Measurements from ENCODE around the gene REEP3.

The REEP3 gene

DNA sequence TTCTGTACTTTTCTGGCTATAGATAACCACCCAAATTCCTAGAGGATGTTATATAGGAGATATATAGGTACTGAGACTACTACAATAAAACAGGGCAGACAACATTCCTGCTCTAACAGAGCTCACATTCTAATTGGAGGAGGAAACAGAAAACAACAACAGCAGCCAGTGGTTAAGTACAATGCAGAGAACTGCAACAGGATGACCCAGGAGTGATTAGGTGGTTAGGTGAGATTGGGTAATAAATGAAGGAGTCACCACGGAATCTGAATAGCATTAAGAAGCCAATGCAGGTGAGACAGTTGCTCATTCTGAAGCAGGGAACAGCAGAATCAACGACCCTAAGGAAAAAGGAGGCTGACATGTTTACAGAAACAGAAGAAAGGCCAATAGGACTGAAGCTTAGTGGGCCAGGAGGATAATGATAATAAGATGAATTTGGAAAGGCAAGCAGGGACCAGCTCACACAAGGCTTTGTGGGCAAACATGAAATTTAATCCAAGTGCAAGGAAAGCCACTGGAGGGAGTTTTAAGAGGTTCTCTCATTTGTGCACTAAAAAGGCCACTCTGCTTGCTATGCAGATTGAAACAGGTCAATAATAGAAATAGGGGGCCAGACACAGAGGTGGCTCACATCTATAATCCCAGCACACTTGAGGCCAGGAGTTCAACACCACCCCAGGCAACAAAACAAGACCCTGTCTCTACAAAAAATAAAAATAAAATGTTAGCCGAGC is 16.9 kb upstream of the REEP3 start:
- Histone ChIP-seq H3K4me1 (ENCODE audit: insufficient read depth, poor library complexity, severe bottlenecking) (peaks cover 13% of the 10 kb centered on the region), H3K4me3 (ENCODE audit: severe bottlenecking) (no peak overlapping the region), H3K27ac (ENCODE audit: poor library complexity, severe bottlenecking) (peak overlapping the region; percentile 20), H3K36me3 (ENCODE audit: low read depth) (peaks cover 4% of the 10 kb centered on the region), H3K27me3 (ENCODE audit: insufficient read depth, poor library complexity, severe bottlenecking) (no peaks in the 10 kb centered on the region), H3K9me3 (ENCODE audit: severe bottlenecking) (no peaks in the 10 kb centered on the region)
- no peak for TF ChIP-seq CTCF (IDR thresholded peaks at IDR 0.05; ENCODE audit: poor library complexity, severe bottlenecking)
- ATAC-seq (ENCODE audit: low read depth) (peak; percentile 96), DNase-seq (ENCODE audit: low spot score) (no peak)

DNA sequence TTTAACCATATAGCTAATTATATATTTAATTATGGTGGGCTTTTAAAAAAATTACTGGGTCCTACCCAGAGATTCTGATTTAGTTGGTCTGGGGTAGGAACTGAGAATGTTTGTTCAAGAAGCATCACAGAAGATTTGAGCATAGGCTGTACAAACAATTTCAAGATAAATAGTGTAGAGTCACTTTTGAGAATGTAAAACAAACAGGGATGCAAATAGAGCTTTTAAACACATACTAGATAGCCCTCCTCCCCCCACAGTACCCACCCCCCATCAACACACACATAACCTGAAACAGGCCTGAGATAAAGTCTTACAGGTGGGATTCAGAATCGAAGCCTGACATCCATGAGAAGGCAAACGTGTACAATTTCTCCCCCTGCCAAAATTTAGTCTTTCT is 15.6 kb upstream of the REEP3 start:
- peaks cover 5% of the 10 kb centered on the region for H3K36me3 ChIP-seq (ENCODE audit: low read depth)
- no peak overlapping the region for H3K4me3 ChIP-seq (ENCODE audit: severe bottlenecking)
- no peak for DNase-seq (ENCODE audit: low spot score)
- peaks cover 13% of the 10 kb centered on the region for H3K4me1 ChIP-seq (ENCODE audit: insufficient read depth, poor library complexity, severe bottlenecking)
- no peak for ATAC-seq (ENCODE audit: low read depth)
- no peaks in the 10 kb centered on the region for H3K27me3 ChIP-seq (ENCODE audit: insufficient read depth, poor library complexity, severe bottlenecking)
- H3K9me3 ChIP-seq (ENCODE audit: severe bottlenecking): no peaks in the 10 kb centered on the region
- no peak for TF ChIP-seq CTCF (IDR thresholded peaks at IDR 0.05; ENCODE audit: poor library complexity, severe bottlenecking)
- H3K27ac ChIP-seq (ENCODE audit: poor library complexity, severe bottlenecking): no peak overlapping the region

GRCh38 chr10:63506554-63506953 is 14.6 kb upstream of the REEP3 start:
- TF ChIP-seq CTCF (IDR thresholded peaks at IDR 0.05; ENCODE audit: poor library complexity, severe bottlenecking): no peak
- DNase-seq (ENCODE audit: low spot score) (no peak), ATAC-seq (ENCODE audit: low read depth) (no peak)
- Histone ChIP-seq H3K36me3 (ENCODE audit: low read depth) (peaks cover 5% of the 10 kb centered on the region), H3K27ac (ENCODE audit: poor library complexity, severe bottlenecking) (no peak overlapping the region), H3K4me1 (ENCODE audit: insufficient read depth, poor library complexity, severe bottlenecking) (peaks cover 13% of the 10 kb centered on the region), H3K27me3 (ENCODE audit: insufficient read depth, poor library complexity, severe bottlenecking) (no peaks in the 10 kb centered on the region), H3K9me3 (ENCODE audit: severe bottlenecking) (no peaks in the 10 kb centered on the region), H3K4me3 (ENCODE audit: severe bottlenecking) (no peak overlapping the region)

GRCh38 chr10:63515002-63515763 is 6.0 kb upstream of the REEP3 start:
- peaks cover 10% of the 10 kb centered on the region; the same call in 1 of the 2 replicates for H3K36me3 ChIP-seq (ENCODE audit: low read depth)
- H3K9me3 ChIP-seq (ENCODE audit: severe bottlenecking): no peaks in the 10 kb centered on the region
- ATAC-seq (ENCODE audit: low read depth): peak; percentile 73
- no peaks in the 10 kb centered on the region for H3K27me3 ChIP-seq (ENCODE audit: insufficient read depth, poor library complexity, severe bottlenecking)
- peak overlapping the region; percentile 84 for H3K27ac ChIP-seq (ENCODE audit: poor library complexity, severe bottlenecking)
- H3K4me3 ChIP-seq (ENCODE audit: severe bottlenecking): no peak overlapping the region
- no peak for DNase-seq (ENCODE audit: low spot score)
- peaks cover 41% of the 10 kb centered on the region for H3K4me1 ChIP-seq (ENCODE audit: insufficient read depth, poor library complexity, severe bottlenecking)
- no peak for TF ChIP-seq CTCF (IDR thresholded peaks at IDR 0.05; ENCODE audit: poor library complexity, severe bottlenecking)
